Measurements from ENCODE around the gene TSPOAP1.

- TF ChIP-seq TCF4 (CRISPR knock-in tag; IDR thresholded peaks at IDR 0.05; ENCODE audit: borderline replicate concordance) (no peak), PATZ1 (CRISPR knock-in tag; IDR thresholded peaks at IDR 0.05; ENCODE audit: borderline replicate concordance) (no peak), ARNTL (CRISPR knock-in tag; IDR thresholded peaks at IDR 0.05; ENCODE audit: borderline replicate concordance, low read depth) (no peak), ZNF70 (CRISPR knock-in tag; IDR thresholded peaks at IDR 0.05) (no peak), ZFP3 (CRISPR knock-in tag; IDR thresholded peaks at IDR 0.05) (no peak), GLIS3 (CRISPR knock-in tag; IDR thresholded peaks at IDR 0.05) (no peak), CREB5 (CRISPR knock-in tag; IDR thresholded peaks at IDR 0.05; ENCODE audit: low read depth) (no peak), POU6F1 (CRISPR knock-in tag; IDR thresholded peaks at IDR 0.05; ENCODE audit: borderline replicate concordance, low read depth) (no peak), ISL1 (CRISPR knock-in tag; IDR thresholded peaks at IDR 0.05) (no peak), OSR1 (CRISPR knock-in tag; IDR thresholded peaks at IDR 0.05) (no peak), RARB (CRISPR knock-in tag; IDR thresholded peaks at IDR 0.05) (no peak)
Observed at GRCh38 chr17:58313815-58314705, 14.5 kb downstream of the TSPOAP1 start.
